ENCODE measurements around the gene PRKN.
"Not testable (repeated sequence)": the region's sequence is repeated elsewhere in the genome, so short reads cannot be mapped to it uniquely, and the experiment has no call there.

The PRKN gene

GRCh38 chr6:161833099-161833860, 894.3 kb downstream of the PRKN start:
- FAIRE-seq (no peak), DNase-seq (ENCODE audit: insufficient read length, low spot score) (no peak)
- TF ChIP-seq POLR2A (IDR thresholded peaks at IDR 0.05; ENCODE audit: low read depth, low read length): no peak

GRCh38 chr6:161832622-161833021, 894.9 kb downstream of the PRKN start:
- no peak for FAIRE-seq
- no peak for DNase-seq (ENCODE audit: insufficient read length, low spot score)
- no peak for TF ChIP-seq POLR2A (IDR thresholded peaks at IDR 0.05; ENCODE audit: low read depth, low read length)

- DNase-seq (ENCODE audit: insufficient read length, low spot score): no peak
- no peak for TF ChIP-seq POLR2A (IDR thresholded peaks at IDR 0.05; ENCODE audit: low read depth, low read length)
- no peak for FAIRE-seq
Measured at GRCh38 chr6:161830866-161831616, 896.5 kb downstream of the PRKN start.

GRCh38 chr6:161829291-161829729, 898.3 kb downstream of the PRKN start:
- TF ChIP-seq POLR2A (IDR thresholded peaks at IDR 0.05; ENCODE audit: low read depth, low read length): no peak
- DNase-seq (ENCODE audit: insufficient read length, low spot score) (no peak), FAIRE-seq (no peak)

- no peak for DNase-seq (ENCODE audit: insufficient read length, low spot score)
- FAIRE-seq: no peak
- no peak for TF ChIP-seq POLR2A (IDR thresholded peaks at IDR 0.05; ENCODE audit: low read depth, low read length)
Measured at GRCh38 chr6:161828355-161828754, 899.2 kb downstream of the PRKN start.

- TF ChIP-seq POLR2A (IDR thresholded peaks at IDR 0.05; ENCODE audit: low read depth, low read length): no peak
- FAIRE-seq (no peak), DNase-seq (ENCODE audit: insufficient read length, low spot score) (no peak)
Measured at GRCh38 chr6:161826512-161826911, 901.1 kb downstream of the PRKN start.

- not testable (repeated sequence) for DNase-seq (ENCODE audit: insufficient read length, low spot score); FAIRE-seq
Measured at GRCh38 chr6:161822204-161822603, 905.4 kb downstream of the PRKN start.

GRCh38 chr6:161817881-161818280, 909.7 kb downstream of the PRKN start:
- DNase-seq (ENCODE audit: insufficient read length, low spot score) (no peak), FAIRE-seq (no peak)
- TF ChIP-seq POLR2A (IDR thresholded peaks at IDR 0.05; ENCODE audit: low read depth, low read length): no peak

- FAIRE-seq (no peak), DNase-seq (ENCODE audit: insufficient read length, low spot score) (no peak)
- TF ChIP-seq POLR2A (IDR thresholded peaks at IDR 0.05; ENCODE audit: low read depth, low read length): no peak
Measured at GRCh38 chr6:161815965-161816364, 911.6 kb downstream of the PRKN start.

- TF ChIP-seq POLR2A (IDR thresholded peaks at IDR 0.05; ENCODE audit: low read depth, low read length): no peak
- DNase-seq (ENCODE audit: insufficient read length, low spot score) (no peak), FAIRE-seq (no peak)
Measured at GRCh38 chr6:161813156-161813555, 914.4 kb downstream of the PRKN start.

- DNase-seq (ENCODE audit: insufficient read length, low spot score) (no peak), FAIRE-seq (no peak)
- no peak for TF ChIP-seq POLR2A (IDR thresholded peaks at IDR 0.05; ENCODE audit: low read depth, low read length)
Measured at GRCh38 chr6:161809971-161810370, 917.6 kb downstream of the PRKN start.

- TF ChIP-seq POLR2A (IDR thresholded peaks at IDR 0.05; ENCODE audit: low read depth, low read length): no peak
- FAIRE-seq: no peak
- no peak for DNase-seq (ENCODE audit: insufficient read length, low spot score)
Measured at GRCh38 chr6:161804838-161805237, 922.7 kb downstream of the PRKN start.

GRCh38 chr6:161803131-161803530, 924.4 kb downstream of the PRKN start:
- no peak for DNase-seq (ENCODE audit: insufficient read length, low spot score)
- TF ChIP-seq POLR2A (IDR thresholded peaks at IDR 0.05; ENCODE audit: low read depth, low read length): no peak
- FAIRE-seq: no peak

GRCh38 chr6:161802231-161802630, 925.3 kb downstream of the PRKN start:
- DNase-seq (ENCODE audit: insufficient read length, low spot score) (no peak), FAIRE-seq (no peak)
- no peak for TF ChIP-seq POLR2A (IDR thresholded peaks at IDR 0.05; ENCODE audit: low read depth, low read length)

GRCh38 chr6:161798844-161799394, 928.6 kb downstream of the PRKN start:
- no peak for TF ChIP-seq POLR2A (IDR thresholded peaks at IDR 0.05; ENCODE audit: low read depth, low read length)
- no peak for FAIRE-seq
- DNase-seq (ENCODE audit: insufficient read length, low spot score): no peak
